Hematopoietic multipotent progenitor cell treated with erythropoietin and hydrocortisone succinate and interleukin-3 and kit ligand, for 4 days (in vitro differentiated cells): ENCODE measurements around the gene STK36.

ENCODE experiments used
- DNase-seq: peaks from one replicate; pipeline ENCODE4 v3.0.0-alpha.2; 2015

STK36 gene

GRCh38 chr2:218720048-218721041 is 48.5 kb downstream of the STK36 start:
- DNase-seq = no peak

- DNase-seq = no peak
Measured at GRCh38 chr2:218721488-218721887, 49.6 kb downstream of the STK36 start.

GRCh38 chr2:218721934-218722333 is 50.0 kb downstream of the STK36 start:
- DNase-seq = peak; percentile 18

DNA sequence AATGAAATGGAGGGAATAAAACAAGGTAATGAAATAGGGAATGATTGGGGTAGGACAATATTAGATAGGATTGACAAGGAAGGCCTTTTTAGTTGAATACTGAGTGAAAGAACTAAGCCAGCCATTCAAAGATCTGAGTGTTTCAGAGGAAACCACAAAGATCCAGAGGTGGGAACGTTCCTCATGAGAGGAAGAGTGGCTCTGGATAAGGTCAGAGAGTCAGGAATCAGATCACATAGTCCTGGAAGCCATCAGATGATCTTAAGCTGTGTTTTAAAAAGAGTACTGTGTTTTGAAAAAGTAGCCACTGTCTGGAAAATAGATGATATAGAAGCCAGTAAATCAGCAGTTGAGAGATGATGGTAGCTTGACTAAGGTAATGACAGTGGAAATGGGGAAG is 50.5 kb downstream of the STK36 start:
- DNase-seq = no peak

DNA sequence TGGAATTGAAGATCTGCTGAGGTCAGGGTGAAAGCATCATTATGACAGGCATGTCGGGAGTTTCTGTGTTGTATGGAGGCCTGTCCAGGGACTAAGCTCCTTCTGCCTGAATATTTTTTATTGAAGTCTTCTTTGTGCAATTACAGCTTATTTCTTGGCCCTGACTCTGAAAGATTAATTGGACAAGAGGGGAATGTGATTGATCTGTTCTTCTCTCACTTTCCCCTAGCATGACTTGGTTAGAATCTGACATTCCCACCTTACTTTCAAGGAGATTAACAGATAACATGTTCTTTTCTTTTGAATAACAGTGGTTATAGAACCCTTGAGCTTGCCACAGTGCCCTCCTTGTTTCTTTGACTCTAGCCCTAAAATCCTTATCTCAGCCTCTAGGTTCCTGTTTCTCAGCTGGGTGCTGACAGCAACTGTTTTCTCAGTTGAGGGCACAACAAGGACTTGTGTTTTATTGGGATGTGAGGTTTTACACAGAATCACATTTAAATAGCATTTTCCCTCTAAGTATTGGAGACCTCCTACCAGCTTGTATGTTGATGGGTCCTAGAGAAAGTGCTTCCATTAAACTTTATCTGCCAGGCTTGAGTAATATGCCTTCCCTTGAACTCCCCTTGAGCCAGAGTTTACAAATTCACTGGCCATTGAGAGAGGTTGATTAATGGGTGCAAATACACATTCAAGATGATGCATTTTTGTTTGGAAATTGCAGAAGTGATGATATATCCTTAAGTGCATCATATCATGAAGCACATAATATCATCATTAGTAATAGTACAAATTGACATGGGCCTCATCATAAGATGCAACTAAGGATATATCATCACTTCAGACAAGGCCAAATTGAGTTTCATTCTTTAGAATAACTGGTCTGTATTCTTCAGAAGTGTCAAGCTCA is 51.2 kb downstream of the STK36 start:
- peak; percentile 75 for DNase-seq

DNA sequence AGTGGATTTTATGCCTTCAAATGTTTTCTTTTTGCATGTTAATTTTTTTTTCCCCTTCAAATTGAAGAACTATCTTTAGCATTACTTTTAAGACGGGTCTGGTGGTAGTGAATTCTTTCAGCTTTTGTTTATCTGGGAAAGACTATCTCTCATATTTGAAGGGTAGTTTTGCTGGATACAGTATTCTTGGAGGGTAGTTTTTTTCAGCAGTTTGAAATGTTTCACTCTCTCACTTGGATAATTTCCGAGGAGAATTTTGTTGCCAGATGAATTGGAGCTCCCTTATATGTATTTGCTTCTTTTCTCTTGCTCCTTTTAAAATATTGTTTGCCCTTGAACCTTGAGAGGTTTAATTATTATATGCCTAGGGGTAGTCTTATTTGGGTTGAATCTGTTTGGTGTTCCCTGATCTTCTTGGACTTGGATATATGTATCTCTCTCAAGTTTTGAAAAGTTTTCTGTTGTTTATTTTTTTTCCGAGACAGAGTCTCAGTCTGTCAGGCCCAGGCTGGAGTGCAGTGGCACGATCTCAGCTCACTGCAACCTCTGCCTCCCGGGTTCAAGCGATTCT is 54.2 kb downstream of the STK36 start:
- DNase-seq = no peak

DNA sequence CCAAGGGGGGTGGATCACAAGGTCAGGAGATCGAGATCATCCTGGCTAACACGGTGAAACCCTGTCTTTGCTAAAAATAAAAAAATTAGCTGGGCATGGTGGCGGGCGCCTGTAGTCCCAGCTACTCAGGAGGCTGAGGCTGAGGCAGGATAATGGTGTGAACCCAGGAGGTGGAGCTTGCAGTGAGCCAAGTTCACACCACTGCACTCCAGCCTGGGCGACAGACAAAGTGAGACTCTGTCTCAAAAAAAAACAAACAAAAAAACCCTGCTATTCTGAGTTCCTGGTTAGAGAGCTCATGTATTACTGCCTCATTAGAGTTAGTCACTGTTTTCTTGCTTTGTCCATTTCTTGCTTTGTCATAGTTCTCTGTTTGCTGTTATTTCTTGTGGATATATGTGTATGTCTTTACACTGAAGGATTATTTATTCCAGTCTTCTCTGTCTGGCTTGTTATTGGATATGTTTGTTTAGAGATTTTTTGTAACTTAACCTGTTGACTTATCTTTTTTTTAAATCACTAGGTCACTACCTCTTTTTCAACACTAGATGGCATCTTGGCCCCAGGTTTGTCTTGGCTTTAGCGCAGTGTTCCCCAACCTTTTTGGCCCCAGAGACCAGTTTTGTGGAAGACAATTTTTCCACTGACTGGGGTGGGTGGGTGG is 55.7 kb downstream of the STK36 start:
- peak; percentile 62 for DNase-seq

DNA sequence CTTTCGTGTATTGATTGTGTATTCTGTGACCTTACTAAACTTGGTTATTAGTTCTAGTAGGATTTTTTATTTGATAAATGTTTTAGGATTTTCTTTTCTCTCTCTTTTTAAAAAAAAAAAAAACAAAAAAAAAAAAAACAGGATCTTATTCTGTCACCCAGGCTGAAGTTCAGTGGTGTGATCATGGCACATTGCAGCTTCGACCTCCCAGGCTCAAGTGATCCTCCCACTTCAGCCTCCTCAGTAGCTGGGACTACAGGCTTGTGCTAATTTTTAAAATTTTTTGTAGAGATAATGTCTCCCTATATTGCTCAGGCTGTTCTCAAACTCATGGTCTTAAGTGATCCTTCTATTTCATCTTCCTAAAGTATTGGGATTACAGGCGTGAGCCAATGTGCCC is 57.8 kb downstream of the STK36 start:
- no peak for DNase-seq

GRCh38 chr2:218732052-218732760 is 60.3 kb downstream of the STK36 start:
- DNase-seq = no peak

GRCh38 chr2:218732761-218733158 is 60.9 kb downstream of the STK36 start:
- DNase-seq = no peak

- DNase-seq = peak; percentile 76
Measured at GRCh38 chr2:218733171-218734021, 61.5 kb downstream of the STK36 start.

DNA sequence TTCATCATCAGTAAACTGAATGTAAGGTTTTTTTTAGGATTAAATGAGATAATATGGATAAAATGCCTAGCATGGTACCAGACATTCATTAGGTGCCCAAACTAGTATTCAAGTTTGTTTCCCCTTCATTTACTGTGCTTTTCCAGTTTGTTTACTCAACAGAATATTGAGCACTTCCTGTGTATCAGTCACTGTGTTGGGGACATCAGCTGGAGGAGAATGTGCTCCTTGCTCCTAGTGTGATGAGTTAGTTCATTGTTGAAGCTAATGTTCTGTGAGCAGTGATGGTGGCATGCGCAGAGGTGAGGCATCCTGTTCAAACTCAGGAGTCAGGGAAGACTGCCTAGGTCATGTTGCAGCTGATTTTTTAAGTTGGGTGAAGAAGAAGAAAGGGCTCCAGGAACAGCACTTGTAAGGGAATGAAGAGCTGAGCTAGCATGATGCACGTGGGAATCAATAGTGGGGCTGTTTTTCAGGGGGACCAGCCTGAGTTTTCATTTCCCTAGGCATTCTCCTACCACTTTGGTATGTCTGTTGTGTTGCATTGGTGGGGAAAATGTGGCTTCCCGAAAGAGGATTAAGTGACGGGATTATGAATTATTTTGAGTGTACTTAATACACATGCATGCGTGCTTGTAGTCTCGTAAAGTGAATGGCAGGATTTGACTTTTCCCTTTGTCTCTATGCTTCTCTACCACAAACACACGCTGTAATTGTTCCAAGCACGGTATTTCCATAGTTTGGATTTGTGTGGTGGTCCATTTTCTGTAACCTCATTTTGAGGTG is 62.5 kb downstream of the STK36 start:
- no peak for DNase-seq

- DNase-seq = no peak
Measured at GRCh38 chr2:218736531-218736930, 64.6 kb downstream of the STK36 start.

DNA sequence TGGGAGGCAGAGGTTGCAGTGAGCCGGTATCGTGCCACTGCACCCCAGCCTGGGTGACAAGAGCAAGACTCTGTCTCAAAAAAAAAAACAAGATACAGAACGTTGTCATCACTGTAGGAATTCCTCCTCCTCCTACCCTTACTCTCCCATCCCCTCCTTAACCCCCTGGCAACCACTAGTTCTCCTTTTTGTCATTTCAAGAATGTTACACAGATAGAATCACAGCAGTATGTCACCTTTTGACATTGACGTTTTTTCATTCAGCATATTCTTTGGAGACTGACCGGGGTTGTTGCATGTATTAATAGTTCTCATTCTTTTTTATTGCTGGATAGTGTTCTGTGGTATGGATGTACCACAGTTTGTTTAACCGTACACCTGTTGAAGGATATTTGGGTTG is 71.2 kb downstream of the STK36 start:
- DNase-seq = no peak

DNA sequence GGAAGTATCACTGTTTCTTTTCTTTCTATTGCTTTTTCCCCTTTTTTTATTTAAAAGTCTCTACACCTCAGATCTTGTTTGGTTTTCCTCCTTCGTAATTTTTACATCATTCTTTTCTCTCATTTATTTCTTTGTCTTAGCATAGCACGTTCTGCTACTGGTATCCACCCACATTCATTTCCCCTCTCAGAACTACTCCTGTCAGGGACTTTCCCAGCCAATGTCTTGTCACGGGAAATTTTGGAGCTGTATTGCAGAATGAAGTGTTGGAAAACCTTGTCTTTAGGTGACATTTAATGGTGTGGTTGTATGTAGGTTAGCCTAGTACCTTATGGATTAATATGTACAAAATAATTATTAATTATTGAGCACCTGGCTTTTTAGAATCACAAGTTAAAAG is 72.7 kb downstream of the STK36 start:
- DNase-seq = no peak

DNA sequence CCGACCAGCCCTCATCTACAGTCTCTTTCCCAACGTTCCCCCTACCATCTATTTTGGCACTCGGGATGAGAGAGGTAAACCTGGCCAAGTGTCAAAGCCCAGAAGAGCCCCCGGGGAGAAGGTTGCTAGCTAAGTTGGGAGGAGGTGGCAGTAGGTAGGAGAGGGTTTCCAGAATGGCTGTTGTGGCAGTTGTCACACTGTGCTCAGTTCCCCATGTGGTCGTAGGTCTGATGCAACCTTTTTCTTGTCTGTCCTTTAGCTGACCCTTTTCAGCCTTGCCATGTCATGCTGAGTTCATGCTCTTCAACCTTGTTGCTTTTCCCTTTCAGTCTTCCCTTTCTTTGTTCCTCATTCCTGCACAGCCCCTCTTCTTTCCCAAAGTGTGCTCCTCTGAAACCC is 73.3 kb downstream of the STK36 start:
- peak; percentile 60 for DNase-seq

GRCh38 chr2:218745559-218746469 is 73.9 kb downstream of the STK36 start:
- no peak for DNase-seq

GRCh38 chr2:218746470-218746795 is 74.5 kb downstream of the STK36 start:
- no peak for DNase-seq

DNA sequence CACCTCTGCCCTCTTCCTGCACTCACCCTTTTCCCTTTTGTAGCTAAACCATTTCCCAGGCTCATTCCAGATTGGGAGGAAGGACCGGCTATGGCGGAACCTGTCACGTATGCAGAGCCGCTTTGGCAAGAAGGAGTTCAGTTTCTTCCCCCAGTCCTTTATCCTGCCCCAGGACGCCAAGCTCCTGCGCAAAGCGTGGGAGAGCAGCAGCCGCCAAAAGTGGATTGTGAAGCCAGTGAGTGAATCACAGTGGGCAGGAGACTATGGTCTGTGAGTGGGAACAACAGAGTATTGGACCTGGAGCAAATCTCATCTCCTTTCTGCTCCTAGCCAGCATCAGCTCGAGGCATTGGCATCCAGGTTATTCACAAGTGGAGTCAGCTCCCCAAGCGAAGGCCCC is 75.1 kb downstream of the STK36 start:
- DNase-seq = no peak
